Psoas muscle (tissue), 8 donors: ENCODE data around the gene TGFBR3L. TPM values are rescaled to one million over a fixed set of nuclear protein-coding genes. Genes with fewer than 3 reads are reported as not detected.
A peak's percentile ranks its signal among the peaks of the same experiment; 100 is the strongest.

Experiments used
- ATAC-seq, 4 donors: fragments of 200-7000 bp; cut with Tn5 transposase; one replicate each; pipeline ENCODE4 v1.9.1; 2020; ENCODE audit warnings: moderate library complexity in 3 of 4, mild to moderate bottlenecking in 2 of 4
- DNase-seq, 2 donors: peaks; one replicate each; pipeline ENCODE4 v3.0.0-alpha.2; 2020
- H3K27ac ChIP-seq: fragments of 200-600 bp; one replicate; pipeline ENCODE4 v1.8.0; 2022
- H3K27me3 ChIP-seq, 3 donors: fragments of 200-600 bp in 1 of 3; one replicate each; pipeline versions ENCODE4 v1.6.1 to v1.8.0; 2013 to 2022; ENCODE audit warnings: low read length in 2 of 3, mild to moderate bottlenecking in 2 of 3, moderate library complexity in 1 of 3; ENCODE audit not compliant: insufficient read depth in 3 of 3
- H3K36me3 ChIP-seq, 2 donors: fragments of 200-600 bp in 1 of 2; one replicate each; pipeline versions ENCODE4 v1.6.1 to v1.8.0; 2013 to 2022; ENCODE audit warnings: low read depth in 1 of 2, mild to moderate bottlenecking in 1 of 2, moderate library complexity in 1 of 2; ENCODE audit not compliant: insufficient read depth in 1 of 2
- H3K4me1 ChIP-seq: fragments of 200-600 bp; one replicate; pipeline ENCODE4 v1.8.0; 2022
- H3K4me3 ChIP-seq: fragments of 200-600 bp; one replicate; pipeline ENCODE4 v1.8.0; 2022; ENCODE audit warnings: mild to moderate bottlenecking
- H3K9me3 ChIP-seq: fragments of 200-600 bp; one replicate; pipeline ENCODE4 v1.8.0; 2022
- WGBS, 3 donors: extraction: QIAGEN DNeasy Blood & Tissue Kit; methylation state at CpG; one replicate each; pipeline versions ENCODE4 v1.1.6 to v1.1.7; 2013; 5-methylcytosine and 5-hydroxymethylcytosine counted together
- intact Hi-C, 2 donors: fragments of 100-400 bp; cut with DNase I; formaldehyde crosslinking; loops; one replicate each; pipeline versions ENCODE4 v1.11.0 to v1.14.2; 2022
- polyA plus RNA-seq, 3 donors: library from polyadenylated mRNA; stranded (reverse); fragments of 200-250 nt; gene quantifications; one replicate each; pipeline ENCODE4 v1.2.3, GENCODE V29; 2013
- total RNA-seq, 4 donors: library from RNA; stranded (reverse); fragmentation: NEBNext Ultra II Directional in 2 of 4; extraction: Animal tissue kit (Norgen Biotek cat#: 25700) in 2 of 4; gene quantifications; one replicate each; pipeline versions ENCODE4 v1.2.1 to v1.2.4, GENCODE V29; 2021 to 2023
- TF ChIP-seq, protein P1 (sequence below): fragments of 200-600 bp; IDR thresholded peaks from one replicate; pipeline ENCODE4 v1.8.0; 2022; ENCODE audit warnings: antibody characterized with exemption
- donor health status: healthy with polysubstance abuse.
- donor health status: DM: no; HTN: no; CAD: no; lungs with moderate emphysema.
- donor health status: Bipolar disorder and iron deficiency.
- donor health status: healthy.
- donor health status: DM: yes; HTN: yes; CAD: no.
- donor health status: DM: no; HTN: no; CAD: no.
- donor health status: DM: no; HTN: no; CAD: no.
- donor health status: DM: yes; HTN: yes; CAD: no.

The TGFBR3L gene
- total and polyA plus RNA-seq, 7 donors, result 1.2 to 13.0 (median 4.5) TPM

DNA sequence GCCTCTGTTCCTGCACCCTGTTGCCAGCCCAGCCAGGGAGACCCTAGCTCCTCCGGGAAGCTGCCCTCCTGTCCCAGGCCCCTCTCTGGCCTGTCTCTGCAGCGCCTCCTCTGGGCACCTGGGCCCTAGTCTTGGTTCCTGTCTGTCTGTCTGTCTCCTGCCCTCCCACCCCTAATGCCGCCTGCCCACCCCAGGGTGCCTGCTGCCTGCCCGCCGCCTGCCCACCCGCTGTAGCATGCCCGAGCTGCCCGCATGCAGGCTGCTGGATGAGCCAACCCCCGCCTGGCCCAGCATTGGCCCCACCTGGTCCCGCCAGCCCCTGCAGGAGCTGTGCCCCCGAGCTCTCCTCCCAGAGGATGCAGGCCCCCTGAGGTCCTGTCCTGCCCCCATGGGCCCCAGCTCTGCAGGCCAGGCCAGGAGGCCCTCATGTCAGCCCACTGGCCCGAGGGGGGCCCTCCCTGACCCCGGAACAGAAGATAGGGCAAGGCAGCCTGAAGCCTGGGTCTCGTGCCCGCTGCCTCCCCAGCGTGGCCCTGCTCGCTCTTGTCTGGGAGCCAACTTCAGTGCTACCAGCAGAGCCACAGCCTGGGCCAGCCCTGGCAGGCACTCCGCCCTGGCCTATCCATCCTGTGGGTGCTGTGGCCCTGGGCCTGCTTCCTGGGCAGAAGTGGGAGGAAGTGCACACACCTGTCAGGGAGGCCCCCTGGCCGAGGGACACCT, 5.7 kb upstream of the TGFBR3L start:
- H3K9me3 ChIP-seq, result no peaks in the 10 kb centered on the region
- no peak overlapping the region for H3K27ac ChIP-seq
- intact Hi-C loops, result no loop called here
- 83 to 90% (median 84%) methylated on average over 16 to 19 of the region's 19 CpGs for WGBS, 3 donors
- H3K4me1 ChIP-seq, result peaks cover 14% of the 10 kb centered on the region
- H3K36me3 ChIP-seq, result peaks cover 4 to 51% of the 10 kb centered on the region in 2 donors
- no peak for ATAC-seq
- no peak for DNase-seq
- TF ChIP-seq, protein P1, sequence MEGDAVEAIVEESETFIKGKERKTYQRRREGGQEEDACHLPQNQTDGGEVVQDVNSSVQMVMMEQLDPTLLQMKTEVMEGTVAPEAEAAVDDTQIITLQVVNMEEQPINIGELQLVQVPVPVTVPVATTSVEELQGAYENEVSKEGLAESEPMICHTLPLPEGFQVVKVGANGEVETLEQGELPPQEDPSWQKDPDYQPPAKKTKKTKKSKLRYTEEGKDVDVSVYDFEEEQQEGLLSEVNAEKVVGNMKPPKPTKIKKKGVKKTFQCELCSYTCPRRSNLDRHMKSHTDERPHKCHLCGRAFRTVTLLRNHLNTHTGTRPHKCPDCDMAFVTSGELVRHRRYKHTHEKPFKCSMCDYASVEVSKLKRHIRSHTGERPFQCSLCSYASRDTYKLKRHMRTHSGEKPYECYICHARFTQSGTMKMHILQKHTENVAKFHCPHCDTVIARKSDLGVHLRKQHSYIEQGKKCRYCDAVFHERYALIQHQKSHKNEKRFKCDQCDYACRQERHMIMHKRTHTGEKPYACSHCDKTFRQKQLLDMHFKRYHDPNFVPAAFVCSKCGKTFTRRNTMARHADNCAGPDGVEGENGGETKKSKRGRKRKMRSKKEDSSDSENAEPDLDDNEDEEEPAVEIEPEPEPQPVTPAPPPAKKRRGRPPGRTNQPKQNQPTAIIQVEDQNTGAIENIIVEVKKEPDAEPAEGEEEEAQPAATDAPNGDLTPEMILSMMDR, result no peak
- H3K27me3 ChIP-seq, result no peaks in the 10 kb centered on the region
- no peak overlapping the region for H3K4me3 ChIP-seq

- Histone ChIP-seq H3K4me1 (peaks cover 12% of the 10 kb centered on the region), H3K4me3 (no peak overlapping the region), H3K27ac (no peak overlapping the region), H3K36me3 (peaks cover 4 to 51% of the 10 kb centered on the region in 2 donors), H3K27me3 (peaks cover 0 to under 1% (median 0%) of the 10 kb centered on the region in 3 donors), H3K9me3 (no peaks in the 10 kb centered on the region)
- TF ChIP-seq, protein P1, result no peak
- WGBS, 3 donors, result 90 to 95% (median 94%) methylated on average over 19 to 21 of the region's 21 CpGs
- ATAC-seq (no peak), DNase-seq (peak in 1 of 2 donors; percentile 54)
- intact Hi-C loops, result no loop called here
Observed at GRCh38 chr19:7909471-7910067, 5.1 kb upstream of the TGFBR3L start.

- Histone ChIP-seq H3K27ac (no peak overlapping the region), H3K27me3 (peaks cover 0 to 5% (median 0%) of the 10 kb centered on the region in 3 donors), H3K4me3 (no peak overlapping the region), H3K36me3 (peaks cover 4 to 51% of the 10 kb centered on the region in 2 donors), H3K9me3 (no peaks in the 10 kb centered on the region), H3K4me1 (peaks cover 4% of the 10 kb centered on the region)
- TF ChIP-seq, protein P1, result no peak
- intact Hi-C loops, result no loop called here
- ATAC-seq, result no peak
- WGBS, 3 donors, result 90 to 93% (median 91%) methylated on average over 51 to 54 of the region's 54 CpGs
- peak in 1 of 2 donors; percentile 53 for DNase-seq
Observed at GRCh38 chr19:7910321-7911161, 4.1 kb upstream of the TGFBR3L start.

DNA sequence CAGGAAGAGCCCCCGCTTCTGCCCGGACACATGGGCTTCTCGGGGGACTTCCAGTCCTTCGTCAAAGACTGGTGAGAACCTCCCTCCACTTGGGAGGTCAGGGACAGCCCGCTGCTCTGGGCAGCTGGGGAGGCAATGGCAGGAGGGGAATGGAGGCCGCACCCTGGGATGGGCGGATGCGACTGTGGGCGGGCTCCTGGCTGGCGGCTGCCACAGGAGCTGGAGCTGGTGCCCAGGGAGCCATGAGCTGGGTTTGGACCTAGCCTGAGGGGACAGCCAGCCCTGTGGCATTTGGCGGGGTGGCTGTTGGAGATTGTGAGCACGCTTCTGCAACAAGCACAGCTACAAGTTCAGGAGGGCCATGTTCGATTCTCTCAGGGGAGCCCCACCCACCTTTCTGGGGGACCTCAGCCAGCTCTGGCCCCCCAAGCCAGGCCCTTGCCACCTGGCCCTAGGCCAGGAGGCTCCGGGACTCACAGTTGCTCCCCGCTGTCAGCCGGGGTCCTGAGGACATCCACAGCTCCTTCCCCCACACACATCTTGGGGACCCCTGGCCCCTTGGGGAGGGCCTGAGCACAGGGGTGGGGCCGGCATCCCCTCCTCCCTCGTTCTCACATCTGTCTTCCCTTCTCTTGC, 3.0 kb upstream of the TGFBR3L start:
- DNase-seq, result no peak
- Histone ChIP-seq H3K27me3 (peaks cover 0 to 5% (median 2%) of the 10 kb centered on the region in 3 donors), H3K9me3 (no peaks in the 10 kb centered on the region), H3K4me1 (peaks cover 4% of the 10 kb centered on the region), H3K36me3 (peaks cover 4 to 40% of the 10 kb centered on the region in 2 donors), H3K27ac (no peak overlapping the region), H3K4me3 (no peak overlapping the region)
- TF ChIP-seq, protein P1, result no peak
- WGBS, 3 donors, result 86 to 90% (median 87%) methylated on average over 17 to 18 of the region's 18 CpGs
- ATAC-seq, result no peak
- intact Hi-C loops, result no loop called here
